ENCODE results near the gene TNS4.

DNA sequence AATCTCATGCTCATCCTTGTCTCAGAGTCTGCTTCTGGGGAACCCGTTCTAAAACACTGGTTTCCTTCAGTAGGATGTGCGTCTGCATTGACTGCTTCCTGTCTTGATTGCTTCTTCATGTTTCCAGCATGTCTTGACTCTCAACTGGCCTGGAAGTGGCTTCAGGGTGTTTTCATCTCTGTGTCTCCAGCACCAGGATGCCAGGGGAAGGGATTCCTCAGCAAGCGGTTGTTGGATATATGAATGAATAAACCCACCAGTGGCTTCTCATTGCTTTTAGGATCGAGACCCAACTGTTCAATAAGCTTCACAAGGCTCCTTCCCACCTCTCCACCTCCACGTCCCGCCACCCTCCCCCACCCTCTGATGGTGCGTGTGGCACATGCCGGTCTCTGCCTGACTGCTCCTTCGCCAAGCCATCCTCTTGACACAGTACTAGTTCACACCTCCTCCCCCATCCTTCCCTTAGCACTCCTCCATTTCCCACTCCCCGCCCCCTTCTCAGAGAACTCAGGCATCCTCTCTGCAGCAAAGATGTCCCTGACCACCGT, 14.1 kb upstream of the TNS4 start:
- TF ChIP-seq, protein P1, sequence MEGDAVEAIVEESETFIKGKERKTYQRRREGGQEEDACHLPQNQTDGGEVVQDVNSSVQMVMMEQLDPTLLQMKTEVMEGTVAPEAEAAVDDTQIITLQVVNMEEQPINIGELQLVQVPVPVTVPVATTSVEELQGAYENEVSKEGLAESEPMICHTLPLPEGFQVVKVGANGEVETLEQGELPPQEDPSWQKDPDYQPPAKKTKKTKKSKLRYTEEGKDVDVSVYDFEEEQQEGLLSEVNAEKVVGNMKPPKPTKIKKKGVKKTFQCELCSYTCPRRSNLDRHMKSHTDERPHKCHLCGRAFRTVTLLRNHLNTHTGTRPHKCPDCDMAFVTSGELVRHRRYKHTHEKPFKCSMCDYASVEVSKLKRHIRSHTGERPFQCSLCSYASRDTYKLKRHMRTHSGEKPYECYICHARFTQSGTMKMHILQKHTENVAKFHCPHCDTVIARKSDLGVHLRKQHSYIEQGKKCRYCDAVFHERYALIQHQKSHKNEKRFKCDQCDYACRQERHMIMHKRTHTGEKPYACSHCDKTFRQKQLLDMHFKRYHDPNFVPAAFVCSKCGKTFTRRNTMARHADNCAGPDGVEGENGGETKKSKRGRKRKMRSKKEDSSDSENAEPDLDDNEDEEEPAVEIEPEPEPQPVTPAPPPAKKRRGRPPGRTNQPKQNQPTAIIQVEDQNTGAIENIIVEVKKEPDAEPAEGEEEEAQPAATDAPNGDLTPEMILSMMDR (IDR thresholded peaks at IDR 0.05): no peak
- TF ChIP-seq POLR2A (IDR thresholded peaks at IDR 0.05): no peak

Data from esophagus squamous epithelium (tissue), 4 donors.